ENCODE measurements around the gene ARHGAP28. TPM values are rescaled to one million over a fixed set of nuclear protein-coding genes. Genes with fewer than 3 reads are reported as not detected.

ARHGAP28 gene
- polyA plus RNA-seq, 1 of the 3 experiments (the other 2 are of a cell fraction): 0.99 TPM

DNA sequence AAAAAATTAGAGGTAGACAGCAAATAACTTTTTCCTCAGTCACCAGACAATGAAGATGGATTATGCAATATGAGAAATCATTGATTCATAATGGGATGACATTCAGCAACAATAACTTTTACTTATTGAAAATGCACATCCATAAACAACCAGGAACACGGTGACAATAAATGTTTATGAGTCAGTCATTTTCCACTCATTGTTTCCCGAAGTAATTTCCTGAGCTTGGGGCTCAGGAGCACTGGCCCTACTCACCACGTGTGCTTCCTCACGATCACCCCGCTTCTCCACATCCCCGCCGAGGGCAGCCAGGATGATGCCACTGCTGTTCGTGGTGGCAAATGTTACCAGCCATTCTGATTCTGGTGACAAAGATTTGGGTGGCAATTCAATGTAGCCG, 231.8 kb downstream of the ARHGAP28 start:
- TF ChIP-seq, protein P1, sequence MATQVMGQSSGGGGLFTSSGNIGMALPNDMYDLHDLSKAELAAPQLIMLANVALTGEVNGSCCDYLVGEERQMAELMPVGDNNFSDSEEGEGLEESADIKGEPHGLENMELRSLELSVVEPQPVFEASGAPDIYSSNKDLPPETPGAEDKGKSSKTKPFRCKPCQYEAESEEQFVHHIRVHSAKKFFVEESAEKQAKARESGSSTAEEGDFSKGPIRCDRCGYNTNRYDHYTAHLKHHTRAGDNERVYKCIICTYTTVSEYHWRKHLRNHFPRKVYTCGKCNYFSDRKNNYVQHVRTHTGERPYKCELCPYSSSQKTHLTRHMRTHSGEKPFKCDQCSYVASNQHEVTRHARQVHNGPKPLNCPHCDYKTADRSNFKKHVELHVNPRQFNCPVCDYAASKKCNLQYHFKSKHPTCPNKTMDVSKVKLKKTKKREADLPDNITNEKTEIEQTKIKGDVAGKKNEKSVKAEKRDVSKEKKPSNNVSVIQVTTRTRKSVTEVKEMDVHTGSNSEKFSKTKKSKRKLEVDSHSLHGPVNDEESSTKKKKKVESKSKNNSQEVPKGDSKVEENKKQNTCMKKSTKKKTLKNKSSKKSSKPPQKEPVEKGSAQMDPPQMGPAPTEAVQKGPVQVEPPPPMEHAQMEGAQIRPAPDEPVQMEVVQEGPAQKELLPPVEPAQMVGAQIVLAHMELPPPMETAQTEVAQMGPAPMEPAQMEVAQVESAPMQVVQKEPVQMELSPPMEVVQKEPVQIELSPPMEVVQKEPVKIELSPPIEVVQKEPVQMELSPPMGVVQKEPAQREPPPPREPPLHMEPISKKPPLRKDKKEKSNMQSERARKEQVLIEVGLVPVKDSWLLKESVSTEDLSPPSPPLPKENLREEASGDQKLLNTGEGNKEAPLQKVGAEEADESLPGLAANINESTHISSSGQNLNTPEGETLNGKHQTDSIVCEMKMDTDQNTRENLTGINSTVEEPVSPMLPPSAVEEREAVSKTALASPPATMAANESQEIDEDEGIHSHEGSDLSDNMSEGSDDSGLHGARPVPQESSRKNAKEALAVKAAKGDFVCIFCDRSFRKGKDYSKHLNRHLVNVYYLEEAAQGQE (IDR thresholded peaks at IDR 0.05; ENCODE audit: low read depth, low read length): no peak
- TF ChIP-seq, protein P2, sequence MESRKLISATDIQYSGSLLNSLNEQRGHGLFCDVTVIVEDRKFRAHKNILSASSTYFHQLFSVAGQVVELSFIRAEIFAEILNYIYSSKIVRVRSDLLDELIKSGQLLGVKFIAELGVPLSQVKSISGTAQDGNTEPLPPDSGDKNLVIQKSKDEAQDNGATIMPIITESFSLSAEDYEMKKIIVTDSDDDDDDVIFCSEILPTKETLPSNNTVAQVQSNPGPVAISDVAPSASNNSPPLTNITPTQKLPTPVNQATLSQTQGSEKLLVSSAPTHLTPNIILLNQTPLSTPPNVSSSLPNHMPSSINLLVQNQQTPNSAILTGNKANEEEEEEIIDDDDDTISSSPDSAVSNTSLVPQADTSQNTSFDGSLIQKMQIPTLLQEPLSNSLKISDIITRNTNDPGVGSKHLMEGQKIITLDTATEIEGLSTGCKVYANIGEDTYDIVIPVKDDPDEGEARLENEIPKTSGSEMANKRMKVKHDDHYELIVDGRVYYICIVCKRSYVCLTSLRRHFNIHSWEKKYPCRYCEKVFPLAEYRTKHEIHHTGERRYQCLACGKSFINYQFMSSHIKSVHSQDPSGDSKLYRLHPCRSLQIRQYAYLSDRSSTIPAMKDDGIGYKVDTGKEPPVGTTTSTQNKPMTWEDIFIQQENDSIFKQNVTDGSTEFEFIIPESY (IDR thresholded peaks at IDR 0.05; ENCODE audit: borderline replicate concordance, low read depth): no peak
- TF ChIP-seq CHD2 (IDR thresholded peaks at IDR 0.05; ENCODE audit: low read length, partially characterized antibody) (no peak), TAF1 (IDR thresholded peaks at IDR 0.05; ENCODE audit: borderline replicate concordance, low read depth, low read length) (no peak), SMC3 (IDR thresholded peaks at IDR 0.05; ENCODE audit: low read depth, low read length) (no peak), POLR2AphosphoS5 (IDR thresholded peaks at IDR 0.05; ENCODE audit: low read depth, low read length) (no peak), TEAD4 (IDR thresholded peaks at IDR 0.05; ENCODE audit: borderline replicate concordance, insufficient read depth) (no peak), GATA2 (CRISPR knock-in tag; IDR thresholded peaks at IDR 0.05) (no peak), RCOR1 (IDR thresholded peaks at IDR 0.05; ENCODE audit: low read length) (no peak), YY1 (IDR thresholded peaks at IDR 0.05; ENCODE audit: low read depth) (no peak), FOXM1 (IDR thresholded peaks at IDR 0.05; ENCODE audit: low read depth) (no peak), ELF1 (IDR thresholded peaks at IDR 0.05) (no peak), MEF2A (IDR thresholded peaks at IDR 0.05; ENCODE audit: borderline replicate concordance, low read depth) (no peak), EP300 (IDR thresholded peaks at IDR 0.05; ENCODE audit: borderline replicate concordance in 1 of 2, low read depth in 1 of 2, low read length in 1 of 2) (no peak), RXRA (IDR thresholded peaks at IDR 0.05; ENCODE audit: borderline replicate concordance, low read depth) (no peak), JUND (IDR thresholded peaks at IDR 0.05) (no peak)
- TF ChIP-seq, protein P3, sequence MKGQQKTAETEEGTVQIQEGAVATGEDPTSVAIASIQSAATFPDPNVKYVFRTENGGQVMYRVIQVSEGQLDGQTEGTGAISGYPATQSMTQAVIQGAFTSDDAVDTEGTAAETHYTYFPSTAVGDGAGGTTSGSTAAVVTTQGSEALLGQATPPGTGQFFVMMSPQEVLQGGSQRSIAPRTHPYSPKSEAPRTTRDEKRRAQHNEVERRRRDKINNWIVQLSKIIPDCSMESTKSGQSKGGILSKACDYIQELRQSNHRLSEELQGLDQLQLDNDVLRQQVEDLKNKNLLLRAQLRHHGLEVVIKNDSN (IDR thresholded peaks at IDR 0.05; ENCODE audit: borderline replicate concordance, low read depth): no peak
- no peaks in the 10 kb centered on the region for H3K4me1 ChIP-seq (ENCODE audit: control insufficient read depth in 1 of 2, insufficient read depth in 2 of 2, low read depth in 1 of 2, low read length in 1 of 2)
- no peaks in the 10 kb centered on the region for H3K9me3 ChIP-seq
- POLR2A ChIA-PET: no interaction called here
- no peak overlapping the region for H2AFZ ChIP-seq (ENCODE audit: low read depth)
- H3F3A ChIP-seq (replicated peaks; ENCODE audit: insufficient read depth): no peaks in the 10 kb centered on the region
- no peaks in the 10 kb centered on the region for H3K36me3 ChIP-seq (replicated peaks in 1 of 2; ENCODE audit: control insufficient read depth in 1 of 2, insufficient read depth in 2 of 2, low read length in 1 of 2)
- H3K4me3 ChIP-seq (ENCODE audit: low read depth in 2 of 2, low read length in 1 of 2): no peak overlapping the region
- DNase-seq: no peak
- H3K79me2 ChIP-seq (ENCODE audit: insufficient read depth): no peaks in the 10 kb centered on the region
- H3K27me3 ChIP-seq (ENCODE audit: insufficient read depth): no peaks in the 10 kb centered on the region
- H3K4me2 ChIP-seq: no peak overlapping the region
- 63% methylated on average over 9 of the region's 9 CpGs for WGBS (ENCODE audit: low lambda C conversion rate)
- H4K20me1 ChIP-seq (ENCODE audit: insufficient read depth): no peaks in the 10 kb centered on the region
- no peak overlapping the region for H3K9ac ChIP-seq
- no peaks in the 10 kb centered on the region for H3K9me2 ChIP-seq
- no peak overlapping the region for H3K27ac ChIP-seq (ENCODE audit: low read depth in 2 of 2, low read length in 1 of 2)
- CTCF ChIA-PET: interaction anchor here (0.8 kb wide), 1 partner anchor 81 kb away, joined by 3 read pairs; no protein-coding TSS in a partner anchor
